NT2/D1 (cell line): ENCODE measurements around the gene SLC66A2.

Experiments
- DNase-seq: peaks from one replicate; pipeline ENCODE4 v3.0.0-alpha.2; 2011; ENCODE audit warnings: low read depth, low spot score
- H3K27me3 ChIP-seq: 2 replicates; pipeline ENCODE4 v1.6.0; 2011; ENCODE audit warnings: mild to moderate bottlenecking; ENCODE audit not compliant: insufficient read length, insufficient read depth
- H3K36me3 ChIP-seq: 2 replicates; pipeline ENCODE4 v1.6.1; 2011; ENCODE audit warnings: mild to moderate bottlenecking, low read length, mixed read lengths; ENCODE audit not compliant: insufficient read depth, insufficient read length
- H3K4me1 ChIP-seq: 2 replicates; pipeline ENCODE4 v1.5.1; 2011; ENCODE audit not compliant: insufficient read depth, insufficient read length
- H3K4me3 ChIP-seq: 2 replicates; pipeline ENCODE4 v1.5.1; 2011; ENCODE audit warnings: low read depth; ENCODE audit not compliant: insufficient read length
- H3K9ac ChIP-seq: 2 replicates; pipeline ENCODE4 v1.6.0; 2011; ENCODE audit warnings: low read depth; ENCODE audit not compliant: insufficient read length
- H3K9me3 ChIP-seq: 2 replicates; pipeline ENCODE4 v1.5.1; 2011; ENCODE audit warnings: mild to moderate bottlenecking, low read length; ENCODE audit not compliant: insufficient read depth
- SUZ12 ChIP-seq: IDR thresholded peaks from 2 replicates; pipeline ENCODE4 v1.6.1; 2011; ENCODE audit not compliant: insufficient read length, insufficient read depth; ENCODE audit errors: extremely low read depth
- YY1 ChIP-seq: IDR thresholded peaks from 2 replicates; pipeline ENCODE4 v1.6.1; 2011; ENCODE audit not compliant: insufficient read length, insufficient read depth
- ZNF274 ChIP-seq: IDR thresholded peaks from 2 replicates; pipeline ENCODE4 v1.6.1; 2011; ENCODE audit warnings: mild to moderate bottlenecking, low read depth, low read length

The SLC66A2 gene

DNA sequence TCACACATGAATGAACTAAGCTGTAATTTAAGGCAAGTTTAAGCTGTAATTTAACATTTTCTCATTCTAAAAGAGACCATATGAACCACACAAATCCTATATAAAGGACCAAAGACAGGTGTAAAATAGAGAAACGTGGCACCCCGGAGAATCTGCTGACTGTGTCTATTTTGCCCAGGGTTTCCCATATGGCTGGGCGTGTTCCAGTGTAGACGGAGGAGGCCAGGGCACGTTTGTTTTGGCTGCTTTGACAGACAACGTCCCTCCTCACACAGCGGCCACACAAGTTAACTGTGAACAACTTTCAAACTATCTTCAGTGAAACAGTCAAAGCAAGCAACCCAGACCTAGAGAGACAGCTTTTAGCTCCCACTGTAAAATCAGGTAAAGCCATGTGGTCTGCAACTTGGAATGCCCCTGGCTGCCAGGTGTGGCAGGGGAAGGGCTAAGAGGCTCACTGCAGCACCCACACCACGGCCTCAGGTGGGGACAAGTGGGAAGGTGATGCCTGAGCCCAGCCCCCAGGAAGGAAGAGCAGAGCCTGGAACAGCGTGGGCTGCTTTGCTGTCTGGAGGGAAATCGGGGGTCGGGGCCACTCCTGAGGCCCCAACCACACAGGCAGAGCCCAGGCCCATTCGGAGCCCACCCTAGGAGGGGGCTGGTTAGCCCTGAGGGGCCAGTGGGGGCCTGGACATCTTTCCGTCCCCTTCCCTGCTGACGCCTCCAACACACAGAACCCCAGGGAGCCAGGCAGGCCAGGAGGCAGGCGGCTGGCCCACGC lies 40.7 kb downstream of the SLC66A2 start:
- Histone ChIP-seq H3K4me3 (no peak overlapping the region), H3K9me3 (no peaks in the 10 kb centered on the region), H3K36me3 (no peaks in the 10 kb centered on the region), H3K4me1 (peaks cover 18% of the 10 kb centered on the region), H3K9ac (no peak overlapping the region), H3K27me3 (no peaks in the 10 kb centered on the region)
- TF ChIP-seq YY1 (no peak), SUZ12 (no peak), ZNF274 (no peak)
- no peak for DNase-seq

DNA sequence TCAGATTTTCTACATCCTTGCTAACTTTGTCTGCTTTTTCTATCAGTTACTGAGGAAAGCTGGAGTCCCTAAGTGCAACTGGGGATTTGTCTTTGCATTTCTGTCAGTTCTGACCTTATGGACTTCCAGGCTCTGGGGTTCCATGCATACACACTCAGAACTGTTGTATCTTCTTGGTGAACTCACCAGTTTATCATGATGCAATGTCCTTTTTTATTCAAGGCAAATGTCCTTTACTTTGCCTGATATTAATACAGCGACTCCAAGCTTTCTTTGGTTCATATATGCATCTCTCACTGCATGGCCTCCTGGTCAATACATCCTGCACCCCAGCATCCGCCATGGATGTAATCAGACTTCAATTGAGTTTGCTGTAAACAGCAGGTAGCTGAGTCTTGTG lies 44.7 kb downstream of the SLC66A2 start:
- Histone ChIP-seq H3K9ac (no peak overlapping the region), H3K36me3 (peaks cover 7% of the 10 kb centered on the region), H3K4me3 (no peak overlapping the region), H3K27me3 (no peaks in the 10 kb centered on the region), H3K9me3 (no peaks in the 10 kb centered on the region), H3K4me1 (peaks cover 7% of the 10 kb centered on the region)
- no peak for DNase-seq
- TF ChIP-seq SUZ12 (no peak), ZNF274 (no peak), YY1 (no peak)

DNA sequence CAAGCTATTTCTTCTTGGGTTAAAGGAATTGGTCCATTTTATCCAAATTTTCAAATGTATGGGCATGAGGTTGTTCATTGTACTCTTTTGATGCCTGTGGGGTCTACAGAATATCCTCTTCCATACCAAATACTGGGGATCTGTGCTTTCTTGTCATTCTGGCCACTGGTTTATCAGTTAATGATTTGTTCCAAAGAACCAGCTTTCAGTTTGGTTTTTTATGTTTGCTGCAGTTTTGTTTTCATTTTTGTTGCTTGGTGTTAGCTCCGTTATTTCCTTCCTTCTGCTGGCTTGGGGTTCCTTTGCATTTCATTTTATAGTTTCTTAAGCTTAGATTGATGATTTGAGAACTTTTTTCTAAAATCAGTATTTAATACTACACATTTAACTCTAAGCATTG lies 45.5 kb downstream of the SLC66A2 start:
- Histone ChIP-seq H3K4me1 (peaks cover 2% of the 10 kb centered on the region), H3K36me3 (peaks cover 7% of the 10 kb centered on the region), H3K4me3 (no peak overlapping the region)

GRCh38 chr18:79905389-79905911 lies 46.0 kb downstream of the SLC66A2 start:
- no peaks in the 10 kb centered on the region for H3K9me3 ChIP-seq
- no peaks in the 10 kb centered on the region for H3K4me1 ChIP-seq
- no peak overlapping the region for H3K9ac ChIP-seq
- H3K36me3 ChIP-seq = peaks cover 7% of the 10 kb centered on the region
- TF ChIP-seq ZNF274 = no peak
- no peak for TF ChIP-seq SUZ12
- no peak for TF ChIP-seq YY1
- no peaks in the 10 kb centered on the region for H3K27me3 ChIP-seq
- H3K4me3 ChIP-seq = no peak overlapping the region
- DNase-seq = no peak

More for the DNA sequence above, 45.5 kb downstream of the SLC66A2 start:
- no peak overlapping the region for H3K9ac ChIP-seq
- no peak for DNase-seq
- no peak for TF ChIP-seq ZNF274
- no peak for TF ChIP-seq SUZ12
- no peak for TF ChIP-seq YY1
- no peaks in the 10 kb centered on the region for H3K27me3 ChIP-seq
- no peaks in the 10 kb centered on the region for H3K9me3 ChIP-seq

DNA sequence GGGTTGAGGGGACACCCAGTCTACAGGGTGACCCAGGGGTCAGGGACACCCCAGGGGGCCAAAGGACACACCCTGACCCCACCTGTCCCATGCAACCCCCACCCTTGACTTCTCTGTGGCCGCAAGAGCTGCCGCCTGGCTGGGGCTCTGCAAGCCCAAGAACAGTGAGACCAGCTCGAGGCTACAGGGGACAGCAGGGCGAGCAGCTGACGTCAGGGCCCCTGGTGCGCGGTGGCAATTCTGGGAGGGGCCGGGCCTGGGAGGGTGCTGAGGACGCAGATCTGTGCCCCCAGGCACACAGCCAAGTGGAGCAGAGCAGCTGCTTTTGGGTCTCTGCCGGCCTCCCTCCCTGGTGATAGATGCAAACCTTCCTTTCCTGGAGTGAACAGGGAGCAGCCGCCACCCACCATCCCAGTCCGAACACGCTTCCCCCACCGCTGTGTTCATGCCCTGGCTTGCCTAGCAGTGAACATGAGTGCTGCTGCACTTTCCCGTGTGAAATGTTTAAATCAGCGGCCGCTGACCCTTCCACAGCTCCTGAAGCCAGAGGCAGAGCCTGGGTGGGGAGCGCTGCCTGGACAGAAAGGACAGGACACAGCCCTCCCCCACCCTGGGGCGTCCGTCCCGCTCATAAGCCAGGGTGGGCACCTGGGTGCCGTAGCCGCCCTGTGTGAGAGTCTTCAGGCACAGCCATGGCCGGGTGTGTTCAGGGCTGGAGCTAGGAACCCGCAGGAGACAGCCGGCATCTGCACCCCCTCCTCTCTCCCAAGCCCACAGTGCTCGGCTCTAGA lies 46.9 kb downstream of the SLC66A2 start:
- TF ChIP-seq YY1 = no peak
- TF ChIP-seq ZNF274 = no peak
- no peak for TF ChIP-seq SUZ12
- Histone ChIP-seq H3K27me3 (no peaks in the 10 kb centered on the region), H3K9me3 (peaks cover 2% of the 10 kb centered on the region; the same call in 1 of the 2 replicates), H3K9ac (no peak overlapping the region), H3K4me3 (no peak overlapping the region), H3K4me1 (no peaks in the 10 kb centered on the region), H3K36me3 (peaks cover 7% of the 10 kb centered on the region)
- no peak for DNase-seq

GRCh38 chr18:79903787-79904356 lies 47.6 kb downstream of the SLC66A2 start:
- H3K4me3 ChIP-seq = no peak overlapping the region
- no peak for DNase-seq
- H3K27me3 ChIP-seq = no peaks in the 10 kb centered on the region
- H3K9ac ChIP-seq = no peak overlapping the region
- H3K4me1 ChIP-seq = no peaks in the 10 kb centered on the region
- H3K36me3 ChIP-seq = peaks cover 7% of the 10 kb centered on the region
- peaks cover 9% of the 10 kb centered on the region; the same call in 1 of the 2 replicates for H3K9me3 ChIP-seq
- TF ChIP-seq SUZ12 (no peak), YY1 (no peak), ZNF274 (no peak)

DNA sequence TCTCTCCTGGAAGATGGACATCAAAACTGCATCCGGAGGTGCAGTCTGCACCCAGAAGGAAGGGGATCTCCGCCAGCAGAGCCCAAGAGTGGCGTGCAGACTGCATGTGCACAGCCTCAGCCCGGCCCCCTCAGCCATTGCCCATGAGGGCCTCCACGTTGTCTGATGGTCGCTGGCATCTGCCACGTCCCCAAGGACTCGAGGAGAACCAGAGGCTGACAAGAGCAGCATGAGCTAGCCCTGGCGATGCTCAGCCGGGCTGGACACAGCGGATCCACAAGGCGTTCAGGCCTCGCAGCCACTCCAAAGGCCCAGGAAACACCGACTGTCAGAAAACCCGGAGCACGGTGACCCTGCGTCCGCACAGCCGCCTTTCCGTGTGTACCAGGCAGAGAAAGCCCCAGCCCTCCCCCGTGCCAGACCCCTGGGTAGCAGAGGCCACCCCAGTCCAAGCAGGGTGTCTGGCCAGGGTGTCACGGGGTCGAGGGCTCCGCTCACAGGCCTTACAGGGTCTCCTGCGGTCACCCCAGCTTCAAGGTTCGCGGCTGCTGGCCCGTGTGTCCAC lies 48.3 kb downstream of the SLC66A2 start:
- peaks cover 7% of the 10 kb centered on the region for H3K36me3 ChIP-seq
- H3K9me3 ChIP-seq = peaks cover 12% of the 10 kb centered on the region; the same call in 1 of the 2 replicates
- no peaks in the 10 kb centered on the region for H3K4me1 ChIP-seq
- no peak overlapping the region for H3K4me3 ChIP-seq
- no peak for DNase-seq
- TF ChIP-seq SUZ12 (no peak), YY1 (no peak), ZNF274 (no peak)
- H3K27me3 ChIP-seq = no peaks in the 10 kb centered on the region
- H3K9ac ChIP-seq = no peak overlapping the region
